GM10266 (cell line): Measurements from ENCODE around the gene EDN1.

Experiments used
- DNase-seq: peaks from one replicate; pipeline ENCODE4 v3.0.0; 2012; ENCODE audit errors: extremely low spot score
- CTCF ChIP-seq: IDR thresholded peaks from 2 replicates; pipeline ENCODE4 v1.5.1; 2012; ENCODE audit warnings: mild to moderate bottlenecking, low read depth; ENCODE audit not compliant: control insufficient read depth, insufficient read depth; ENCODE audit errors: missing control alignments

Gene EDN1

GRCh38 chr6:12342664-12343063 is 52.5 kb downstream of the EDN1 start:
- DNase-seq: no peak
- no peak for TF ChIP-seq CTCF

- DNase-seq: no peak
- no peak for TF ChIP-seq CTCF
Observed at GRCh38 chr6:12343122-12343439, 52.9 kb downstream of the EDN1 start.

GRCh38 chr6:12343440-12344162 is 53.4 kb downstream of the EDN1 start:
- no peak for DNase-seq
- TF ChIP-seq CTCF: no peak

GRCh38 chr6:12344296-12344695 is 54.1 kb downstream of the EDN1 start:
- DNase-seq: no peak
- no peak for TF ChIP-seq CTCF

GRCh38 chr6:12344961-12345693 is 55.0 kb downstream of the EDN1 start:
- no peak for DNase-seq
- TF ChIP-seq CTCF: no peak

- no peak for DNase-seq
- no peak for TF ChIP-seq CTCF
Observed at GRCh38 chr6:12345694-12346058, 55.5 kb downstream of the EDN1 start.
